Esophagus squamous epithelium (tissue), 5 donors: ENCODE results near the gene MCAM. TPM values are rescaled to one million over a fixed set of nuclear protein-coding genes. Genes with fewer than 3 reads are reported as not detected.

Experiments used
- DNase-seq: peaks from one replicate; lab custom pipeline; 2025; lab: John Stamatoyannopoulos, UW
- H3K27ac ChIP-seq, 4 donors: fragments of 200-600 bp; sonication (generic); one replicate each; pipeline ENCODE4 v1.5.1; 2016 to 2019; ENCODE audit warnings: mild to moderate bottlenecking in 1 of 4
- H3K27me3 ChIP-seq, 4 donors: fragments of 200-600 bp; sonication (generic); 1 replicate in 3 of 4; 2 replicates in 1 of 4; pipeline versions ENCODE4 v1.5.1 to v1.6.0; 2017 to 2021; ENCODE audit warnings: antibody characterized with exemption in 1 of 4
- H3K36me3 ChIP-seq, 3 donors: fragments of 200-600 bp; sonication (generic); one replicate each; pipeline ENCODE4 v1.5.1; 2016 to 2019
- H3K4me1 ChIP-seq, 3 donors: fragments of 200-600 bp; sonication (generic); one replicate each; pipeline ENCODE4 v1.5.1; 2017 to 2019
- H3K4me3 ChIP-seq, 4 donors: fragments of 200-600 bp; sonication (generic); 1 replicate in 3 of 4; 2 replicates in 1 of 4; pipeline ENCODE4 v1.5.1; 2016 to 2019; ENCODE audit warnings: mild to moderate bottlenecking in 2 of 4, moderate library complexity in 1 of 4
- H3K9me3 ChIP-seq, 3 donors: fragments of 200-600 bp; sonication (generic); one replicate each; pipeline ENCODE4 v1.5.1; 2016 to 2019
- POLR2A ChIP-seq, 4 donors: fragments of 450-650 bp; IDR thresholded peaks; one replicate each; pipeline ENCODE4 v1.6.1; 2017; ENCODE audit warnings: antibody characterized with exemption in 4 of 4, mild to moderate bottlenecking in 4 of 4, moderate library complexity in 3 of 4
- WGBS, 2 donors: methylation state at CpG; one replicate each; pipeline ENCODE4 v1.1.5; 2018; 5-methylcytosine and 5-hydroxymethylcytosine counted together
- intact Hi-C: fragments of 100-400 bp; cut with DNase I; formaldehyde crosslinking; loops from one replicate; pipeline ENCODE4 v1.15.0; 2022
- total RNA-seq, 4 donors: library from RNA; depleted of rRNA; stranded (reverse); fragments of >200 nt; gene quantifications; one replicate each; pipeline ENCODE4 v1.1.0, GENCODE V29; 2016
- TF ChIP-seq, protein P1 (sequence below), 6 experiments: fragments of 450-650 bp in 4 of 6; fragments of 200-600 bp in 2 of 6; sonication (generic) in 2 of 6; IDR thresholded peaks; one replicate each; pipeline ENCODE4 v1.5.1; 2016 to 2019; ENCODE audit warnings: antibody characterized with exemption in 6 of 6, mild to moderate bottlenecking in 4 of 6, moderate library complexity in 4 of 6
- donor health status: DM: yes; HTN: yes; CAD: no.

MCAM gene
- 100 to 1,000 TPM in 2 of 4 donors, 10 to 100 TPM in 2; 20.8 to 169 (median 80.9) TPM for total RNA-seq

GRCh38 chr11:119316729-119317591, at the start of gene MCAM:
Gene MCAM, minus strand, starts transcription at chr11:119317130. Its CDS starts 29 bp downstream, at chr11:119317101.
- H3K9me3 ChIP-seq = no peaks in the 10 kb centered on the region
- peaks cover 52 to 88% (median 62%) of the 10 kb centered on the region in 3 donors for H3K4me1 ChIP-seq
- H3K27me3 ChIP-seq = peaks cover 0 to 47% (median 3%) of the 10 kb centered on the region in 4 donors
- peak within 1 kb of the TSS; percentile 48 to 82 (median 56) for H3K4me3 ChIP-seq
- H3K27ac ChIP-seq = peak within 1 kb of the TSS; percentile 81 to 94 (median 90)
- no CpG with 5 or more reads among the region's 74 CpGs for WGBS, 2 donors
- H3K36me3 ChIP-seq = peaks cover 0 to 10% (median 4%) of the 10 kb centered on the region in 3 donors
- DNase-seq = no peak
- intact Hi-C loops = no loop called here
- TF ChIP-seq, protein P1, sequence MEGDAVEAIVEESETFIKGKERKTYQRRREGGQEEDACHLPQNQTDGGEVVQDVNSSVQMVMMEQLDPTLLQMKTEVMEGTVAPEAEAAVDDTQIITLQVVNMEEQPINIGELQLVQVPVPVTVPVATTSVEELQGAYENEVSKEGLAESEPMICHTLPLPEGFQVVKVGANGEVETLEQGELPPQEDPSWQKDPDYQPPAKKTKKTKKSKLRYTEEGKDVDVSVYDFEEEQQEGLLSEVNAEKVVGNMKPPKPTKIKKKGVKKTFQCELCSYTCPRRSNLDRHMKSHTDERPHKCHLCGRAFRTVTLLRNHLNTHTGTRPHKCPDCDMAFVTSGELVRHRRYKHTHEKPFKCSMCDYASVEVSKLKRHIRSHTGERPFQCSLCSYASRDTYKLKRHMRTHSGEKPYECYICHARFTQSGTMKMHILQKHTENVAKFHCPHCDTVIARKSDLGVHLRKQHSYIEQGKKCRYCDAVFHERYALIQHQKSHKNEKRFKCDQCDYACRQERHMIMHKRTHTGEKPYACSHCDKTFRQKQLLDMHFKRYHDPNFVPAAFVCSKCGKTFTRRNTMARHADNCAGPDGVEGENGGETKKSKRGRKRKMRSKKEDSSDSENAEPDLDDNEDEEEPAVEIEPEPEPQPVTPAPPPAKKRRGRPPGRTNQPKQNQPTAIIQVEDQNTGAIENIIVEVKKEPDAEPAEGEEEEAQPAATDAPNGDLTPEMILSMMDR (IDR thresholded peaks at IDR 0.05) = no peak
- TF ChIP-seq POLR2A (IDR thresholded peaks at IDR 0.05) = peak in 2 of 4 donors; percentile 52 to 59

- peaks cover 63 to 100% (median 77%) of the 10 kb centered on the region in 3 donors for H3K4me1 ChIP-seq
- peak overlapping the region in 1 of 4 donors; percentile 76 for H3K4me3 ChIP-seq
- intact Hi-C loops = no loop called here
- peak overlapping the region; percentile 66 to 95 (median 90) for H3K27ac ChIP-seq
- H3K27me3 ChIP-seq = peaks cover 0 to 41% (median 0%) of the 10 kb centered on the region in 4 donors
- no peaks in the 10 kb centered on the region for H3K9me3 ChIP-seq
- peaks cover 0 to under 1% (median 0%) of the 10 kb centered on the region in 3 donors for H3K36me3 ChIP-seq
- TF ChIP-seq, protein P1 (IDR thresholded peaks at IDR 0.05) = no peak
- TF ChIP-seq POLR2A (IDR thresholded peaks at IDR 0.05) = no peak
- DNase-seq = no peak
- 66 to 80% methylated on average over 6 of the region's 6 CpGs for WGBS, 2 donors
Observed at GRCh38 chr11:119365071-119365591, 48.2 kb upstream of the MCAM start.

DNA sequence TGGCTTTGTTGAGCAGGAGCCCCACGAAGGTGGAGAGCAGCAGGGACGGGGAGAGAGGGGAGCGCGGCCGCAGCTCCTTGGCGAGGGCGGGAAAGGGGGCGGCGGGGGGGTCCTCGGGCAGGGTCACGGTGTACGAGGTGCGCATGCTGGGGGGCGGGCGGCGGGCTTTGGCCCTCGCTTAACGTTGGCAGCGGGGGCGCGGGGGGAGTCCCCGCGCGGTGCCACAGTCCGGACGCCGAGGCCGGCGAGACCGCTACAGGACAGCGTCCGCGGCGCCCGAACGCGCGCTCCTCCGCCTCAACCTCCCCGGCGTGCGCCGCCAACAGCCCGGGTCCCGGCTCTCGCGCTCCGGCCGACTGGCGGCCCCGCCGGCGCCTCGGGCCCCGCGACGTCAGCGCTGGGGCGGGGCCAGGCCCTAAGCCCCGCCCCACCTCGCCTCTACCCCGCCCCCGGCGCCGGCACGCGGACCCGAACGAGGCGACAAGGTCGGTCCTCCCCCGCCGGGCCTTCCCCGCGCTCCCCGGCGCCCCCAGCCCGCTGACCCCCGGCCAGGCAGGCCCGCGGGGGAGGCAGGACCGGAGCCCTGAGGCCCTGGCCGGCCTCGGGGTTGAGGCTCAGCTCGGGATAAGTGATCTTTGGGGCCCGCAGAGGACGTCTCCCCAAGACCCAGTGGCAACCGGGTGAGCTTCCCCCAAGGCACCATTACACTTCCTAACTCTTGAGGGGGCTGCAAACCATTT, 47.1 kb upstream of the MCAM start:
- Histone ChIP-seq H3K36me3 (peaks cover 0 to 11% (median 0%) of the 10 kb centered on the region in 3 donors), H3K9me3 (no peaks in the 10 kb centered on the region), H3K27me3 (peaks cover 0 to 41% (median 0%) of the 10 kb centered on the region in 4 donors), H3K4me1 (peaks cover 53 to 97% (median 66%) of the 10 kb centered on the region in 3 donors), H3K27ac (peak overlapping the region; percentile 66 to 95 (median 90)), H3K4me3 (peak overlapping the region; percentile 36 to 76 (median 60))
- no peak for DNase-seq
- no CpG with 5 or more reads among the region's 88 CpGs for WGBS, 2 donors
- TF ChIP-seq, protein P1 (IDR thresholded peaks at IDR 0.05) = no peak
- peak in 2 of 4 donors; percentile 59 for TF ChIP-seq POLR2A (IDR thresholded peaks at IDR 0.05)
- intact Hi-C loops = no loop called here

DNA sequence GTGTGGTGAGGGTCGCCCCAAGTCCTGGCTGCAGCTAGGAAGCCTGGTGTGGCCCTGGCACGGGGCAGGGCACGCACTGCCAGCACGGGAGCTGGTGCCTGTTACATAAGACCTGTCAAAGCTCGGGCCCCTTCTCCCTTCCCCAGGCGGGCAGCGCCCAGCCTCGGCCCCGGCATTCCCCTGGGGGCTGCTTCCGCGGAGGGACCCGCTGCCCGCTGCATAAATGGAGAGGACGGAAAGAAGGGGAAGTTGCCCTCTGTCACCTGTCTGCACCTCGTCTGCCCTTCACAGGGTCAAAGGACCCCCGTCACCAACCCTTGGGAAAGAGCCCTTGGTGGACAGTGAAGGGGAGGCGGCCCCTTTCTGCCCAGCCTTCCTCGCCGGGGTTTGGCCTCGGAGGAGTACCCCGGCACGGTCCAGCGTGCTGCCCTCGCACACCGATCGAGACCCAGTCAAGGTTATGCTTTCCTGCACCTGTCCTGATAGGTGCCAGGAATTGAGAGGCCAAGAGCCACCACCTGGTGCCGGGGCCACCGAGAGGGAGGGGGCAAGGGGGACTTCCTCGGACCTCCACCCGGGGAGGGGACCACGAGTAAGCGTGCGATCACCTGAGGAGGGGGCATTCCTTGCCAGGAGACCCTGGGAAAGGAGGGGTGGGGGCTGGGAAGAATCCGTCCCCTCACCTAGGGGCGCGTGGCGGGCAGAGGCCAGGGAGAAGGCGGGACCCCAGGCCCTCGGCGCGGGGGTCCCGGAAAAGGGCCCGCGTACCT, 46.3 kb upstream of the MCAM start:
- DNase-seq = no peak
- Histone ChIP-seq H3K4me1 (peaks cover 48 to 89% (median 59%) of the 10 kb centered on the region in 3 donors), H3K27ac (peak overlapping the region; percentile 66 to 95 (median 90)), H3K27me3 (peaks cover 0 to 36% (median 0%) of the 10 kb centered on the region in 4 donors), H3K36me3 (peaks cover 0 to 19% (median 0%) of the 10 kb centered on the region in 3 donors), H3K4me3 (peak overlapping the region; percentile 36 to 76 (median 60)), H3K9me3 (no peaks in the 10 kb centered on the region)
- TF ChIP-seq, protein P1 (IDR thresholded peaks at IDR 0.05) = no peak
- TF ChIP-seq POLR2A (IDR thresholded peaks at IDR 0.05) = no peak
- 30 to 44% methylated on average over 2 to 9 of the region's 44 CpGs for WGBS, 2 donors
- intact Hi-C loops = no loop called here
